B cell (primary cell): Measurements from ENCODE around the gene DCLK1. TPM values are rescaled to one million over a fixed set of nuclear protein-coding genes. Genes with fewer than 3 reads are reported as not detected.

Experiments used
- ATAC-seq: fragments of 200-7000 bp; cut with Tn5 transposase; one replicate; pipeline ENCODE4 v1.10.0; 2021; ENCODE audit warnings: low read depth, mild to moderate bottlenecking, moderate number of reproducible peaks, moderate library complexity
- CTCF ChIA-PET: fragments of 350-600 bp; sonication (Branson Sonifier 250); formaldehyde crosslinking; loops from one replicate; lab custom pipeline; 2021; ENCODE audit warnings: antibody characterized with exemption, inconsistent platforms; lab: Charles Lee
- POLR2A ChIA-PET: fragments of 350-600 bp; sonication (Branson Sonifier 250); formaldehyde crosslinking; loops from one replicate; lab custom pipeline; 2021; ENCODE audit warnings: antibody characterized with exemption; lab: Charles Lee
- DNase-seq: peaks from one replicate; pipeline ENCODE4 v3.0.0; 2013
- H2AFZ ChIP-seq: 2 replicates; pipeline ENCODE4 v1.6.1; 2012; ENCODE audit warnings: mild to moderate bottlenecking, low read depth, low read length; ENCODE audit not compliant: insufficient read depth, poor library complexity, severe bottlenecking
- H3K27ac ChIP-seq, 2 donors: 1 replicate in 1 of 2; 2 replicates in 1 of 2; pipeline ENCODE4 v1.5.1; 2012 to 2013; ENCODE audit warnings: low read length in 2 of 2, mild to moderate bottlenecking in 2 of 2, moderate library complexity in 1 of 2
- H3K27me3 ChIP-seq, 4 experiments: fragments of 200-600 bp in 1 of 4; sonication (generic) in 1 of 4; replicated peaks in 1 of 4; 1 replicate in 2 of 4; 2 replicates in 2 of 4; pipeline versions ENCODE4 v1.6.1 to v1.7.0; 2013 to 2016; ENCODE audit warnings: low read length in 3 of 4, mild to moderate bottlenecking in 2 of 4, mixed read lengths in 1 of 4, moderate library complexity in 1 of 4; ENCODE audit not compliant: insufficient read depth in 4 of 4, control insufficient read depth in 3 of 4; ENCODE audit errors: control extremely low read depth in 1 of 4
- H3K36me3 ChIP-seq, 2 experiments: replicated peaks in 1 of 2; 1 replicate in 1 of 2; 2 replicates in 1 of 2; pipeline versions ENCODE4 v1.6.1 to v1.7.1; 2013; ENCODE audit warnings: low read length in 1 of 2; ENCODE audit not compliant: insufficient read depth in 2 of 2, control insufficient read depth in 1 of 2; ENCODE audit errors: control extremely low read depth in 1 of 2, extremely low read depth in 1 of 2
- H3K4me1 ChIP-seq, 2 donors: fragments of 200-600 bp in 1 of 2; sonication (generic) in 1 of 2; 1 replicate in 1 of 2; 2 replicates in 1 of 2; pipeline versions ENCODE4 v1.5.1 to v1.6.1; 2013 to 2017; ENCODE audit warnings: low read length in 2 of 2; ENCODE audit not compliant: control insufficient read depth in 2 of 2, insufficient read depth in 2 of 2
- H3K4me2 ChIP-seq: replicated peaks from 2 replicates; pipeline ENCODE3; 2012; ENCODE audit warnings: mild to moderate bottlenecking, low read depth, low read length; ENCODE audit not compliant: poor library complexity, severe bottlenecking
- H3K4me3 ChIP-seq, 5 experiments: fragments of 200-600 bp in 1 of 5; sonication (generic) in 1 of 5; 1 replicate in 3 of 5; 2 replicates in 2 of 5; pipeline versions ENCODE4 v1.5.1 to v1.7.0; 2011 to 2016; ENCODE audit warnings: low read length in 4 of 5, mild to moderate bottlenecking in 4 of 5, low read depth in 2 of 5, control low read depth in 1 of 5, moderate library complexity in 1 of 5; ENCODE audit not compliant: insufficient read depth in 1 of 5; ENCODE audit errors: control extremely low read depth in 1 of 5, extremely low read depth in 1 of 5
- H3K79me2 ChIP-seq: fragments of 200-600 bp; sonication (generic); one replicate; pipeline ENCODE4 v1.6.0; 2016; ENCODE audit warnings: low read length; ENCODE audit not compliant: control insufficient read depth, insufficient read depth
- H3K9ac ChIP-seq: fragments of 200-600 bp; sonication (generic); 2 replicates; pipeline ENCODE4 v1.6.1; 2017; ENCODE audit warnings: mild to moderate bottlenecking, low read length, moderate library complexity
- H3K9me3 ChIP-seq, 3 donors: one replicate each; pipeline versions ENCODE4 v1.6.1 to v1.7.1; 2013; ENCODE audit warnings: low read length in 2 of 3; ENCODE audit not compliant: control insufficient read depth in 2 of 3, insufficient read depth in 1 of 3; ENCODE audit errors: control extremely low read depth in 1 of 3
- H4K20me1 ChIP-seq: 2 replicates; pipeline ENCODE4 v1.6.0; 2012; ENCODE audit warnings: mild to moderate bottlenecking, low read length; ENCODE audit not compliant: insufficient read depth, control insufficient read depth, poor library complexity, severe bottlenecking
- H3K27ac Mint-ChIP-seq: one replicate; pipeline ENCODE4 v1.8.0; 2021; ENCODE audit warnings: mixed read lengths
- H3K27me3 Mint-ChIP-seq: one replicate; pipeline ENCODE4 v1.8.0; 2021; ENCODE audit warnings: mixed read lengths
- H3K4me1 Mint-ChIP-seq: one replicate; pipeline ENCODE4 v1.8.0; 2021; ENCODE audit warnings: mixed read lengths
- H3K4me3 Mint-ChIP-seq: one replicate; pipeline ENCODE4 v1.8.0; 2021; ENCODE audit warnings: mixed read lengths
- H3K9me3 Mint-ChIP-seq: one replicate; pipeline ENCODE4 v1.8.0; 2022; ENCODE audit warnings: mixed read lengths; ENCODE audit not compliant: insufficient read depth
- CTCF ChIP-seq: fragments of 200-600 bp; IDR thresholded peaks from one replicate; pipeline ENCODE4 v1.8.0; 2022; ENCODE audit warnings: antibody characterized with exemption, mild to moderate bottlenecking
- EZH2 ChIP-seq: IDR thresholded peaks from 2 replicates; pipeline ENCODE4 v1.6.1; 2012; ENCODE audit warnings: borderline replicate concordance, low read depth, mild to moderate bottlenecking, moderate library complexity, low read length; ENCODE audit not compliant: insufficient read depth, poor library complexity, severe bottlenecking
- WGBS: methylation state at CpG from one replicate; pipeline ENCODE4 v1.1.5; 2013; ENCODE audit warnings: missing lambda C conversion rate; ENCODE audit not compliant: insufficient coverage; 5-methylcytosine and 5-hydroxymethylcytosine counted together
- intact Hi-C: fragments of 100-400 bp; cut with micrococcal nuclease; formaldehyde crosslinking; loops from one replicate; pipeline ENCODE4 v1.10.0; 2022
- polyA plus RNA-seq: library from polyadenylated mRNA; depleted of rRNA; stranded (reverse); fragments of >200 nt; gene quantifications from 2 replicates; pipeline ENCODE4 v1.2.3, GENCODE V29; 2012
- total RNA-seq, 2 donors: library from RNA; stranded (reverse); fragments of 120-200 nt in 1 of 2; gene quantifications; 1 replicate in 1 of 2; 2 replicates in 1 of 2; pipeline versions ENCODE4 v1.2.3 to v1.2.4, GENCODE V29; 2013 to 2022

The DCLK1 gene
- total and polyA plus RNA-seq, 2 donors (not counting 1 experiment from before 2014, with no cell fraction given), result not detected

GRCh38 chr13:36174923-36175322 lies 43.7 kb upstream of the DCLK1 start:
- no peaks in the 10 kb centered on the region for H3K79me2 ChIP-seq
- Mint-ChIP-seq H3K27me3 (no peaks in the 10 kb centered on the region), H3K4me3 (no peak overlapping the region), H3K4me1 (no peaks in the 10 kb centered on the region), H3K9me3 (no peaks in the 10 kb centered on the region), H3K27ac (no peak overlapping the region)
- no peak overlapping the region for H3K9ac ChIP-seq
- POLR2A ChIA-PET, result no interaction called here
- intact Hi-C loops, result no loop called here
- no peak overlapping the region for H3K4me2 ChIP-seq
- H3K27me3 ChIP-seq, result no peaks in the 10 kb centered on the region
- H4K20me1 ChIP-seq, result no peaks in the 10 kb centered on the region
- TF ChIP-seq CTCF (no peak), EZH2 (no peak)
- 86% methylated on average over 7 of the region's 7 CpGs for WGBS
- ATAC-seq (no peak), DNase-seq (no peak)
- no peak overlapping the region for H3K27ac ChIP-seq
- no peak overlapping the region for H2AFZ ChIP-seq
- no peak overlapping the region for H3K4me3 ChIP-seq
- H3K36me3 ChIP-seq, result no peaks in the 10 kb centered on the region
- H3K9me3 ChIP-seq, result peaks cover 0 to 3% (median 0%) of the 10 kb centered on the region in 3 donors
- no peaks in the 10 kb centered on the region for H3K4me1 ChIP-seq
- CTCF ChIA-PET, result no interaction called here

- H3K9me3 Mint-ChIP-seq, result no peaks in the 10 kb centered on the region
- H3K27me3 Mint-ChIP-seq, result no peaks in the 10 kb centered on the region
Observed at GRCh38 chr13:36173571-36174322, 42.6 kb upstream of the DCLK1 start.

More at GRCh38 chr13:36173571-36174322, 42.6 kb upstream of the DCLK1 start:
- ChIA-PET CTCF (no interaction called here), POLR2A (no interaction called here)
- H3K4me1 ChIP-seq, result no peaks in the 10 kb centered on the region
- no peak overlapping the region for H3K27ac ChIP-seq
- H3K36me3 ChIP-seq, result no peaks in the 10 kb centered on the region
- no peak overlapping the region for H3K27ac Mint-ChIP-seq
- H3K9me3 ChIP-seq, result no peaks in the 10 kb centered on the region
- no peaks in the 10 kb centered on the region for H3K79me2 ChIP-seq
- H4K20me1 ChIP-seq, result no peaks in the 10 kb centered on the region
- no peak overlapping the region for H3K4me2 ChIP-seq
- no peak for DNase-seq
- no peak overlapping the region for H3K4me3 Mint-ChIP-seq
- H2AFZ ChIP-seq, result no peak overlapping the region
- no CpG with 5 or more reads among the region's 4 CpGs for WGBS
- H3K27me3 ChIP-seq, result no peaks in the 10 kb centered on the region
- no peak for ATAC-seq
- intact Hi-C loops, result no loop called here
- H3K4me1 Mint-ChIP-seq, result no peaks in the 10 kb centered on the region
- H3K4me3 ChIP-seq, result no peak overlapping the region
- H3K9ac ChIP-seq, result no peak overlapping the region
- TF ChIP-seq EZH2, result no peak
- no peak for TF ChIP-seq CTCF
